NCI-H2107 treated with DMSO at 0.1 percent for 48 hours (cell line): Measurements from ENCODE around the gene EEF1AKMT3.

Source experiments
- DNase-seq: peaks from one replicate; lab custom pipeline; 2025; ENCODE audit not compliant: unreplicated experiment; lab: John Stamatoyannopoulos, UW

Gene EEF1AKMT3

DNA sequence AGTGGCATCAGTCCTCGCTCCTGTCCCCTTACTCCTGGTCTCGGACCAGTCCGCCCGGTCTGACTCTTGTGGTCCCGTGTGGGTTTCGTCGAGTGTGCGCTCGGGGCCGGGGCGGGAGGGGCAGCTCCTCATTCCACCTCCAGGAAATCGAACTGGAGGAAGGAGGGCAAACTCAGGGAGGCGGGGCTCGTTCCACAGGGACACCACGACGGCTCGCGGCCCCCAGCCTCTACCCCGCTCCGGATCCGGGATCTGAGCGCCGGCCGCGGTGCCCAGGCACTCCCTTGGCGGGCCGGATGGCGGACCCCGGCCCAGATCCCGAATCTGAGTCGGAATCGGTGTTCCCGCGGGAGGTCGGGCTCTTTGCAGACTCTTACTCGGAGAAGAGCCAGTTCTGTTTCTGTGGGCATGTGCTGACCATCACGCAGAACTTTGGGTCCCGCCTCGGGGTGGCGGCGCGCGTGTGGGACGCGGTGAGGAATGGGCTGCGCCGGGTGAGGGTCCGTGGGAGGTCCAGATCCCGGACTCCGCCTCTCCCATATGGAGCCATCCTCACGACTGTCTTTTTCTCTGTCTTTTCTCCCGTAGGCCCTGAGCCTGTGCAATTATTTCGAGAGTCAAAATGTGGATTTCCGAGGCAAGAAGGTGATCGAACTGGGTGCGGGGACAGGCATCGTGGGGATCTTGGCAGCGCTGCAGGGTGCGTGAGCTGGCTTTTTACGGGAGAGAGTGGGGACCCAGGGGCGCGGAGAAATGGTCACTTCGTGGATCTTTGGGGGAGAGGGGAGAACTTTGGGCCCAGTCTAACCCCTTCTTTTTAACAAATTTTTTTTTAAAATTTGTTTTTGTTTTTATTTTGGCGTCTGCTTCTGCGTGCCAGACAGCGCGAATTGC is at the start of gene EEF1AKMT3:
Gene EEF1AKMT3, plus strand, starts transcription at position 186 of the 894 bp plus-strand sequence. Its CDS starts 111 bp downstream, at position 297.
- DNase-seq: no peak

- no peak for DNase-seq
These were observed 49.4 kb upstream of the EEF1AKMT3 start for GRCh38 chr12:57722716-57723629.

DNA sequence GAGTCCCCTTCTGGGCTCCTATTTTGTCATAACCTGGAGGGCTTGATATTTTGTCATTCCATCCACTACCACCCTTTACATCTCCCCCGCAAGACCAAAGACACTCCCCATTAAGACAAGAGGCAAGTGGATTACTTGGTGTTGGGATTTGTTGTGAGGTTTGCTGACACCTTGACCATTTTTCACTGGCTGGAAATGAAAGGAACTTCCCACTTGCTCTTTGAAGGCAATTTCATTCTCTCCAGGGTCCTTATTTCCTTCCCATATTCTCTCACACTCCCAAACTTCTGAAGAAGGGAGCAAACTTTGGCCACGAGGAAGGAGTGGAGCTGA is 48.8 kb upstream of the EEF1AKMT3 start:
- DNase-seq: no peak

GRCh38 chr12:57724003-57724935 is 48.1 kb upstream of the EEF1AKMT3 start:
- no peak for DNase-seq

- no peak for DNase-seq
These were observed 47.3 kb upstream of the EEF1AKMT3 start for GRCh38 chr12:57724936-57725740.

- no peak for DNase-seq
These were observed 46.6 kb upstream of the EEF1AKMT3 start for GRCh38 chr12:57725851-57726150.

DNA sequence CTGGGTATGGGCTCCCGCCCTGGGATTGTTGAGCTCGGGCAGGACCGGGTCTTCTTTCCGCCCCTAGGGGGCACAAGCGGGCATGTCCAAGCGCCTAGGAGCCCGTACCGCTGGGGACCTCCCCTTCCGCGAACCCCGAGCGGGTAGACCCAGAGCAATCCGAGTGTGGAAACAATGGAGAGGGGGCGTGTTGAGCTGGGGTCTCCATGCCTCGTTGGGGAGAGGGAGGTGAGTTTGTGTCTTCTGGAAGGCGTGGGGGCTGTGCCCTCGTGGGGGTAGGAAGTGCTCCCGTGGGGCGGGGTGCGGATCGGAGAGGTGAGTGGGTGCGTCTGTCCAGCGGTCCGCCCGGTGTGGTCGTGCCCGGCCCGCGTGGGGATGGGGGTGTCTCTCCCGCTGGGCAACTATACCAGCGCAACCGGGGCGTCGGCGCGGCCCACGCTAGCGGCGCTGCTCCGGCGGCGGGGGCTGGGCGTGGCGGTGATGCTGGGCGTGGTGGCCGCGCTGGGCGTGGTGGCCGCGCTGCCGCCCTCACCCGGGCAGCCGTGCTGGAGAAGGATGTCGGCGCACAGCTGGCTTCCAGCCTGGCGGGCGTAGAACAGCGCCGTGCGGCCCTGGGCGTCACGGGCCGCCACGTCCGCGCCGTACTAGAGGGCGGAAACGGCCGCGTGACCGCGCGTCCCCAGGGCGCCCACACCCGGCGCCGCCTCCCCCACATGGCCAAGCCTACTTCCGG is 46.1 kb upstream of the EEF1AKMT3 start:
- peak; percentile 48 for DNase-seq

DNA sequence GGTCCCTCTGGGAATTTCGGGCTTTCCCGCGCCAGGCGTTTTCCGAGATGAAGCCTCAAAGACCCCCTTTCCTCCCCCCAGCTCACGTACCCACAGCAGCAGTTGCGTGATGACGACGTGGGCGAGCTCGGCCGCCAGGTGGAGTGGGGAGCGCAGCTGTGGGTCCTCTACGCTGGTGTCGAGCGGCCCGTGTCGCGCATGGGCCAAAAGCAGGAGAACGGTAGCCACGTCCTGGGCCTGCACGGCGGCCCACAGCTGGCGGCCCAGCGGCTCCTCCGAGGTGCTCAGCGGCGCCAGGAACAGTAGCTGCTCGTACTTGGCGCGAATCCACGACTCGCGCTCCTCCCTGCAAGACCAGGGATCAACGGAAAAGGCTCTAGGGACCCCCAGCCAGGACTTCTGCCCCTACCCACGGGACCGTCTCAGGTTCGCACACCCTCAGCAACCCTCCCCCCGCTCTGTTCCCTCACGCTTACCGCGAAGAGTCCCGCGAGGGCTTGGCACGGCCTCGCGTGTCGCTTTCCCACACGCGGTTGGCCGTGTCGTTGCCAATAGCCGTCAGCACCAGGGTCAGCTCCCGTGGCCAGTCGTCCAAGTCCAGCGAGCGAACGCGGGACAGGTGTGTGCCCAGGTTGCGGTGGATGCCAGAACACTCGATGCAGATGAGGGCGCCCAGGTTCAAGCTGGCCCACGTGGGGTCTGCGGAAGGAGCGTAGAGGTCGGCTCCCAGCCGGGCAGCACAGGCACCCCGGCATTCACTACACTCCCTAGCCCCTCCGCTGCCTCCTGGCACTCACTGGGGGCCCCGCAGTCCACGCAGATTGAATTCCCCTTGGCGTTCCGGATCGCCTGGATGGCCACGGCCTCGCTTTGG is 45.3 kb upstream of the EEF1AKMT3 start:
- DNase-seq: no peak

- DNase-seq: no peak
These were observed 44.5 kb upstream of the EEF1AKMT3 start for GRCh38 chr12:57727758-57728395.

DNA sequence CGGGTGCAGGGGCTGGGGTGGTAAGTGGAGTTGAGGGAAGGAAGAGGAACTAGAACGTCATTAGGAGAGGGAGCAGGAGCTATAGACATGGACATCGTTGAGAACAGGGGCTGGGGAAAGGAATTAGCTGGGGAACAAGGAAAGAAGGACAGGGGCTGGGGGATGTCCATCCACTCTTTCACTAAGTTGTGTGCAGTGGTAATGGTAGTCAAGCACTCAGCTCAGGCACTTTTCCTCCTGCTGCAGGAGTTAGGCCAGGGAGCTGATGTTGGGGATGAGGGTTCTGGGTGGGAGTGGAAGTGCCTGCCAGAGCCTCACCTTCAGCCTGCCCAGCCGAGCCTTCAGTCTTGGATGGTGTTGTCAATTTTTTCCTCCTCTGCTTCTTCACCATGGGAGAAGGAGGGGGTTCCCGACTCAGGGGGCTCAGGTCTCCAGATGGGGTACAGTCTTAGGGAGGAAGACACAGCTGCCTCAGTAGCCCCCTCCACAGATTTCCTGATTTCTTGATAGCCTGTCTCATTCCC is 43.0 kb upstream of the EEF1AKMT3 start:
- DNase-seq: no peak

GRCh38 chr12:57730336-57731067 is 41.9 kb upstream of the EEF1AKMT3 start:
- no peak for DNase-seq

DNA sequence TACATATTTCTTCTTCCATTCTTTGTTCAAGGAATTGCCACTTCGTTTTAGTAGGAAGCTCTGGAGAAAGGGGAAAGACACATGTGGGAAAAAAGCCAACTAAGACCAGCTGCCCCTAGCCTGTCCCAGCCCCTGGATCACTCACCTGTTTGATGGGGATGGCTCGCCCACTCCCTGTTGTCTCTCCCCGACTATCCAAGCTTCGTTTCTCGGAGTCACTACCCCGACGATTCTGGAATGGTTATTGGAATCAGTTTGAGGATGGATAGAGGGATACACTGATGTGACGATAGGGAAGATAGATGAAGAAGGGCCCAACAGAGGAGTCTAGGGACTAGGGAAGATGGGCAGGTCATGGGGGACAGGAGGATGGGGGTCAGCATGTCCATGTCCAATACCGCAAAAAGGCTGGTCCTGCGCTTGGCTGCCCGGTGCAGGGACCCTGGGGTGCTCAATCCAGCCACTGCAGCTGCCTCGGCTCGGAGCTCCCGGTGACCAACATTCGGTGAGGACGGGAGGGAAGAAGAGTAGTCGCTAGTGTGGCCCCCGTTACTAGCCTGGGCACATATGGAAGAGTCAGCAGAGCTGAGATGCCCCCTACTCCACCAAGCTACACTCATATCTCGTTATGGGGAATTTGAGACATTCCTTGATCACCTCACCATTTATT is 40.9 kb upstream of the EEF1AKMT3 start:
- DNase-seq: no peak

- no peak for DNase-seq
These were observed 40.1 kb upstream of the EEF1AKMT3 start for GRCh38 chr12:57732270-57732669.

DNA sequence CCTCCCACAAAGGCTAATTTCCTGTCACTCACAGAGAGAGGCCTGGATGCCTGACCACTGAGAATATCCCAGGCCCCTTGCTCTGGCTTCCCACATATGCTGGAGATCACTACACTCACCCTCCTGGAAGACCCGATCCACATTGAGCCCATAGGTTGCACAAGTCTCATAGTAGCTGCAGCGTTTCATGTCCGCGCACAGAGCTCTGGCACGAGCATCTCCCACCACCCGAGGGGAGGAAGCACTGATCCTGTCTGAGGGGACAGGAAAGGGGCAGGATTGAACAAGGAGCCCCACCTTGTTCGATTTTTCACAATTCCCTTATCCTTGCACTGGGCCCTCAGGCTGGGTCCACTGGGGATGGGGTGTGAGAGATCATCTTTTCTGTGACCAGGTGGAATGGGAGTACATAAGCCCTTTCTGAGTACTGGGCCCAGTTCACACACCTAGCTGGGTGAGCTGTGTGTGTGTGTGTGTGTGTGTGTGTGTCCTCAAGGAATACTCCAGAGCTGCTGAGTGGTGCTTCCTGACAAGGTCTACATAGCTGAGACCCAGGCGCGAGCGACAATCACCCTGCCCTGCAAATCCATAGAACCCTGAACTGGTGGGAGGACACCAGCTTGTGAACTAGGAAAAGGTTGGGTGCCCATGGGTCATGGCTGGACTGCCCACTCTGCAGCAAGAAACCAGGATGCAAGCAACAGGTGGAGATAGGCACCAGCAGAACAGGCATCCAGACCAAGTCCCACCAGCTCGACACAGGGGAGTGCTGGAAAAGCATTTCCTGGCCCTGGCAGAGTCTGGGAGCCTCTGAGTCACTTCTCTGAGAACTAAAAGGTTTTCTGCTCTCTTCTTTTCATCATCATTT is 39.5 kb upstream of the EEF1AKMT3 start:
- no peak for DNase-seq

- no peak for DNase-seq
These were observed 38.5 kb upstream of the EEF1AKMT3 start for GRCh38 chr12:57733928-57734327.

DNA sequence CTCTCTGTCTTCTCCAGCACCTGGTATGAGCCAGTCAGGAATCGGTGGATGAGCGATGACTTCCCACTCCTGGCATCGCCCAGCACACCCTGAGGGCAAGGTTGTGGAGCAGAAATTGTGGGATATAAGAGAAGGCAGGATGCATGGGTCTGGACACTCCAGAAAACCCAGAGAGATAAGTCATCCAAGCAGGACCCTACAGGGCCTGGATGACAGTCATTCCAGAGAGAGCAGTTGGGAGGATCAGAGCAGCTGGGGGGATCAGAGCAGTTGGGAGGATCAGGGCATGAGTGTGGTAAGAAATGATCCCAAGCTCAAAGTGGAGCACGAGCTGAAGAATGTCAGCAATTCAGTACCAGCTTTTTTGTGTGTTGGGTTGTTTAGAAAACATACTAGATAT is 37.8 kb upstream of the EEF1AKMT3 start:
- DNase-seq: no peak
